A673 (cell line): ENCODE data around the gene SFRP2. TPM values are rescaled to one million over a fixed set of nuclear protein-coding genes. Genes with fewer than 3 reads are reported as not detected.

Experiments used
- BruUV-seq: library from RNA; stranded (reverse); fragments of 400-500 nt; replicated peaks from 2 replicates; lab custom pipeline; 2021; lab: Mats Ljungman, UMichigan
- CTCF ChIA-PET: fragments of 300-600 bp; sonication (Branson Sonifier 250); formaldehyde crosslinking; loops from one replicate; lab custom pipeline; 2022; ENCODE audit warnings: antibody characterized with exemption; lab: Charles Lee
- POLR2A ChIA-PET: fragments of 300-600 bp; sonication (Branson Sonifier 250); formaldehyde crosslinking; loops from one replicate; lab custom pipeline; 2022; ENCODE audit warnings: antibody characterized with exemption; ENCODE audit not compliant: low non-redundant PET; lab: Charles Lee
- DNase-seq: peaks from one replicate; pipeline ENCODE4 v3.0.0-alpha.2; 2015; ENCODE audit warnings: low spot score
- H3K27ac ChIP-seq: fragments of 200-600 bp; sonication (generic); 2 replicates; pipeline ENCODE4 v1.5.1; 2016; ENCODE audit warnings: mixed run types, low read depth, mild to moderate bottlenecking, mixed read lengths, antibody characterized with exemption, low read length; ENCODE audit not compliant: poor library complexity, severe bottlenecking
- H3K27me3 ChIP-seq: fragments of 200-600 bp; sonication (generic); replicated peaks from 2 replicates; pipeline ENCODE4 v1.6.1; 2017; ENCODE audit warnings: mixed run types, low read depth, mild to moderate bottlenecking, mixed read lengths, antibody characterized with exemption, low read length; ENCODE audit not compliant: insufficient read depth, poor library complexity
- H3K36me3 ChIP-seq: fragments of 200-600 bp; sonication (generic); 2 replicates; pipeline ENCODE4 v1.6.1; 2016; ENCODE audit warnings: mixed run types, mild to moderate bottlenecking, mixed read lengths, antibody characterized with exemption, low read length; ENCODE audit not compliant: insufficient read depth, poor library complexity, severe bottlenecking
- H3K4me1 ChIP-seq: fragments of 200-600 bp; sonication (generic); 2 replicates; pipeline ENCODE4 v1.6.1; 2017; ENCODE audit warnings: mixed run types, mild to moderate bottlenecking, mixed read lengths, antibody characterized with exemption, low read length; ENCODE audit not compliant: insufficient read depth, poor library complexity, severe bottlenecking
- H3K4me3 ChIP-seq: fragments of 200-600 bp; sonication (generic); 2 replicates; pipeline ENCODE4 v1.5.1; 2016; ENCODE audit warnings: low read depth, mixed run types, mild to moderate bottlenecking, mixed read lengths, low read length; ENCODE audit not compliant: poor library complexity, severe bottlenecking
- H3K9me3 ChIP-seq: fragments of 200-600 bp; sonication (generic); 2 replicates; pipeline ENCODE4 v1.6.1; 2016; ENCODE audit warnings: mixed run types, low read depth, mild to moderate bottlenecking, mixed read lengths, antibody characterized with exemption, low read length; ENCODE audit not compliant: poor library complexity, severe bottlenecking
- EZH2 ChIP-seq: fragments of 200-600 bp; sonication (generic); IDR thresholded peaks from 2 replicates; pipeline ENCODE4 v1.6.1; 2017; ENCODE audit warnings: borderline replicate concordance, low read depth, mild to moderate bottlenecking, mixed read lengths, antibody characterized with exemption, low read length; ENCODE audit not compliant: poor library complexity, severe bottlenecking
- intact Hi-C: fragments of 100-400 bp; cut with micrococcal nuclease; formaldehyde crosslinking; loops from one replicate; pipeline ENCODE4 v1.10.0; 2022; ENCODE audit not compliant: unreplicated experiment
- total RNA-seq: library from RNA; stranded (reverse); gene quantifications from 2 replicates; pipeline ENCODE4 v1.2.3, GENCODE V29; 2021
- TF ChIP-seq, protein P1 (sequence below): fragments of 300-800, 200-600 bp; sonication (generic); conservative IDR thresholded peaks from 2 replicates; pipeline ENCODE4 v1.5.1; 2017; ENCODE audit warnings: low read depth, mild to moderate bottlenecking, antibody characterized with exemption, low read length, moderate library complexity, mixed read lengths

The SFRP2 gene
- total RNA-seq, 1 experiment from 2014 or later: 1.4 TPM

DNA sequence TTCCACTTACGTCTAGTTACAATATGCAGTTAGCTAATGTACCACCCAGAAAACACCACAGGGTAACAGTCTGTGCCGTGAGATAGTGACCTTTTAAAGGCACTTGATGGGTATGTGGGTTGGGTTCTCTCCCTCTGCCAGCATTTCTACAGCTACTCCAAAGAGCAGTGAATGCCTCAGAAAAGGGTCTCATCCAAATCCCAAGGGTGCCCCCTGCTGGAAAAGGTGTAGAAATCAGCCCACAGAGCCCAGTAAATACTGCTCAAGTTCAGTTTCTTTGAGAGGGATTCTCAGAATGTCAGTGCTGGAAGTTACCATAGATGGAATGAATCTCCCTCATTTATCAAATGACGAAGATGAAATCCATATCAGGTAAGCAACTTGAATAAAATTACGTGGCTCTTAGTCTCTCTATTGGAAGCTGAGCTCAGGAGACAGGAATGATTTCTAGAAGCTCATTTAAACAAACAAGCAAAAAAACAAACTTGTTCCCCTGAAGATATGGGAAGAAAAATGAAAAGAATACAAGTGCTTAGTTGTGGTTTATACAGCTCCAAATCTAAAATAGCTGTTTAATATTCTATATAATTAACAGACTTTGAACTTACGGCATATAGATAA, 38.6 kb downstream of the SFRP2 start:
- BruUV-seq: no TSS peak
- Histone ChIP-seq H3K4me1 (no peaks in the 10 kb centered on the region), H3K27me3 (no peaks in the 10 kb centered on the region), H3K4me3 (no peak overlapping the region), H3K27ac (no peak overlapping the region), H3K36me3 (no peaks in the 10 kb centered on the region), H3K9me3 (no peaks in the 10 kb centered on the region)
- TF ChIP-seq EZH2: no peak
- TF ChIP-seq, protein P1, sequence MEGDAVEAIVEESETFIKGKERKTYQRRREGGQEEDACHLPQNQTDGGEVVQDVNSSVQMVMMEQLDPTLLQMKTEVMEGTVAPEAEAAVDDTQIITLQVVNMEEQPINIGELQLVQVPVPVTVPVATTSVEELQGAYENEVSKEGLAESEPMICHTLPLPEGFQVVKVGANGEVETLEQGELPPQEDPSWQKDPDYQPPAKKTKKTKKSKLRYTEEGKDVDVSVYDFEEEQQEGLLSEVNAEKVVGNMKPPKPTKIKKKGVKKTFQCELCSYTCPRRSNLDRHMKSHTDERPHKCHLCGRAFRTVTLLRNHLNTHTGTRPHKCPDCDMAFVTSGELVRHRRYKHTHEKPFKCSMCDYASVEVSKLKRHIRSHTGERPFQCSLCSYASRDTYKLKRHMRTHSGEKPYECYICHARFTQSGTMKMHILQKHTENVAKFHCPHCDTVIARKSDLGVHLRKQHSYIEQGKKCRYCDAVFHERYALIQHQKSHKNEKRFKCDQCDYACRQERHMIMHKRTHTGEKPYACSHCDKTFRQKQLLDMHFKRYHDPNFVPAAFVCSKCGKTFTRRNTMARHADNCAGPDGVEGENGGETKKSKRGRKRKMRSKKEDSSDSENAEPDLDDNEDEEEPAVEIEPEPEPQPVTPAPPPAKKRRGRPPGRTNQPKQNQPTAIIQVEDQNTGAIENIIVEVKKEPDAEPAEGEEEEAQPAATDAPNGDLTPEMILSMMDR: peak; percentile 89
- ChIA-PET POLR2A (no interaction called here), CTCF (interaction anchor here (0.5 to 1.7 kb wide), 8 partner anchors 9 to 766 kb away, joined by 3 to 12 read pairs (median 4); no protein-coding TSS in a partner anchor)
- intact Hi-C loops: loop anchor here (1.0 to 5.0 kb wide), 3 partner anchors 116 to 608 kb away; no protein-coding TSS in a partner anchor
- DNase-seq: peak; percentile 90

DNA sequence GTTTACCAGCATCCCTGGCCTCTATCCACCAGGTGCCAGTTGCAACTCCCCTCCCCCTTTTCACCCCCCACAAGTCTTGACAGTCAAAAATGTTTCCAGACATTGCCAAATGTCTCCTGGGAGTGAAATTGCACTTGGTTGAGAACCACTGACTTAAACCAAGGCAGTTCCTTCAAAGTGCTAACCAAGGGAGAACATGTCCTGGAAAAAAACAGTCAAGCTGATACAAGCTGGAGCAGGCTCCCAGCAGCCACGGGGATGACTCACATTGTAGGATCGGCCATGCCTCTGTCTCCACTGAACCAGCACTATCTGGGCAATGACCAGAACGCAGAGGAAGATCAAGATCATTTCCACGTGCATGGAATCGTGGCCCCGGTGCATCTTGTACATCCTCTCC, 40.5 kb downstream of the SFRP2 start:
- Histone ChIP-seq H3K27me3 (no peaks in the 10 kb centered on the region), H3K36me3 (no peaks in the 10 kb centered on the region), H3K27ac (no peak overlapping the region), H3K9me3 (no peaks in the 10 kb centered on the region), H3K4me3 (no peak overlapping the region), H3K4me1 (no peaks in the 10 kb centered on the region)
- intact Hi-C loops: no loop called here
- BruUV-seq: no TSS peak
- CTCF ChIA-PET: no interaction called here
- no peak for TF ChIP-seq EZH2
- TF ChIP-seq, protein P1: no peak
- no peak for DNase-seq
- POLR2A ChIA-PET: no interaction called here

DNA sequence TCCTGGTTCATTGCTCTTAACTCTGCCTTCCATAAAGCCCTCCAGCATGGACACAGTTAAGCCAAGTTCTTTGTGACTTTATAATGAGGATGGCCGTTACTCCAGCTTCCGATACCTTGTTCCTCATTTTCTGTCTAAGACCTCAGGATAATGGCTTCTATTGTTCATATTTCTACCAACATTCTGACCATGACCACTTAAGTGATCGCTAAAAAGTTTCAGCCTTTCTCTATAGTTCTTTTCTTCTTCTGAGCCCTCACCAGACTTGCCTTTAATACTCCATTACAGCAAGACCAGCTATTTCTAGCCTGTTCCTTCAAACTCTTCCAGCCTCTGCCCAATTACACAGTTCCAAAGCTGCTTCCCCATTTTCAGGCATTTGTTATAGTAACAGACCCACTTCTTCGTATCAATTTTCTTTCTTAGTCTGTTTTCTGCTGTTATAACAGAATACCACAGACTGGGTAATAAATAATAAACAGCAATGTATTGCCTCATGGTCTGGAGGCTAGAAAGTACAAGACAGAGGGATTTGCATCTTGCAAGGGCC, 41.4 kb downstream of the SFRP2 start:
- ChIA-PET POLR2A (no interaction called here), CTCF (interaction anchor here (0.5 kb wide), 1 partner anchor 9 kb away, joined by 4 read pairs; no protein-coding TSS in a partner anchor)
- no TSS peak for BruUV-seq
- no peaks in the 10 kb centered on the region for H3K4me1 ChIP-seq
- TF ChIP-seq, protein P1: no peak
- no peak for TF ChIP-seq EZH2
- no peaks in the 10 kb centered on the region for H3K9me3 ChIP-seq
- H3K4me3 ChIP-seq: no peak overlapping the region
- DNase-seq: no peak
- H3K27ac ChIP-seq: no peak overlapping the region
- intact Hi-C loops: no loop called here
- H3K27me3 ChIP-seq: no peaks in the 10 kb centered on the region
- H3K36me3 ChIP-seq: no peaks in the 10 kb centered on the region
